Mesenchymal stem cell (in vitro differentiated cells and primary cell): ENCODE data around the gene SRCAP.

Source experiments
- DNase-seq: peaks from one replicate; pipeline ENCODE4 v3.0.0-alpha.2; 2013
- H2AFZ ChIP-seq: one replicate; pipeline ENCODE4 v1.6.1; 2013; ENCODE audit warnings: low read depth, mild to moderate bottlenecking, control low read depth, inconsistent platforms, low read length, moderate library complexity
- H2AK5ac ChIP-seq: 2 replicates; pipeline ENCODE4 v1.6.1; 2013; ENCODE audit warnings: low read length, moderate library complexity, mild to moderate bottlenecking, inconsistent platforms; ENCODE audit not compliant: severe bottlenecking
- H2BK120ac ChIP-seq: one replicate; pipeline ENCODE4 v1.6.1; 2013; ENCODE audit warnings: low read depth, mild to moderate bottlenecking, inconsistent platforms, low read length, moderate library complexity
- H2BK12ac ChIP-seq, 2 experiments: one replicate each; pipeline ENCODE4 v1.6.1; 2013; ENCODE audit warnings: inconsistent platforms in 2 of 2, low read length in 2 of 2, mild to moderate bottlenecking in 2 of 2, moderate library complexity in 2 of 2, control low read depth in 1 of 2
- H2BK15ac ChIP-seq: one replicate; pipeline ENCODE4 v1.6.1; 2013; ENCODE audit warnings: mild to moderate bottlenecking, low read depth, inconsistent platforms; ENCODE audit not compliant: poor library complexity, severe bottlenecking
- H2BK5ac ChIP-seq: 2 replicates; pipeline ENCODE4 v1.6.1; 2013; ENCODE audit warnings: low read depth, mild to moderate bottlenecking, low read length, control low read depth, inconsistent platforms; ENCODE audit not compliant: poor library complexity, severe bottlenecking
- H3K14ac ChIP-seq, 2 experiments: one replicate each; pipeline ENCODE4 v1.6.1; 2013; ENCODE audit warnings: inconsistent platforms in 2 of 2, low read length in 2 of 2, control low read depth in 1 of 2, mild to moderate bottlenecking in 1 of 2, moderate library complexity in 1 of 2
- H3K18ac ChIP-seq, 2 experiments: one replicate each; pipeline ENCODE4 v1.6.1; 2013; ENCODE audit warnings: inconsistent platforms in 2 of 2, low read length in 2 of 2, control low read depth in 1 of 2, low read depth in 1 of 2, mild to moderate bottlenecking in 1 of 2
- H3K23ac ChIP-seq, 2 experiments: one replicate each; pipeline ENCODE4 v1.6.1; 2013; ENCODE audit warnings: inconsistent platforms in 2 of 2, low read length in 2 of 2, mild to moderate bottlenecking in 2 of 2, moderate library complexity in 2 of 2, control low read depth in 1 of 2
- H3K27ac ChIP-seq: 2 replicates; pipeline ENCODE4 v1.5.1; 2013; ENCODE audit warnings: mild to moderate bottlenecking, moderate library complexity, low read length, control low read depth, inconsistent platforms; ENCODE audit not compliant: poor library complexity, severe bottlenecking
- H3K27me3 ChIP-seq, 2 experiments: 2 replicates each; pipeline versions ENCODE4 v1.6.1 to v1.7.0; 2013; ENCODE audit warnings: low read length in 2 of 2, mild to moderate bottlenecking in 2 of 2, moderate library complexity in 2 of 2, control low read depth in 1 of 2, inconsistent platforms in 1 of 2; ENCODE audit not compliant: control insufficient read depth in 1 of 2, insufficient read depth in 1 of 2
- H3K36me3 ChIP-seq, 2 experiments: 2 replicates each; pipeline versions ENCODE4 v1.6.1 to v1.7.0; 2013; ENCODE audit warnings: low read length in 2 of 2, control low read depth in 1 of 2, inconsistent platforms in 1 of 2, low read depth in 1 of 2, mild to moderate bottlenecking in 1 of 2; ENCODE audit not compliant: insufficient read depth in 2 of 2, control insufficient read depth in 1 of 2
- H3K4ac ChIP-seq, 2 experiments: one replicate each; pipeline ENCODE4 v1.6.1; 2013; ENCODE audit warnings: inconsistent platforms in 2 of 2, low read length in 2 of 2, mild to moderate bottlenecking in 2 of 2, moderate library complexity in 2 of 2, control low read depth in 1 of 2, low read depth in 1 of 2
- H3K4me1 ChIP-seq: 2 replicates; pipeline ENCODE4 v1.6.1; 2013; ENCODE audit warnings: low read depth, low read length, control low read depth; ENCODE audit not compliant: control insufficient read depth, insufficient read depth
- H3K4me2 ChIP-seq: 2 replicates; pipeline ENCODE4 v1.6.1; 2013; ENCODE audit warnings: low read length, mild to moderate bottlenecking, inconsistent platforms; ENCODE audit not compliant: poor library complexity, severe bottlenecking
- H3K4me3 ChIP-seq, 2 experiments: 2 replicates each; pipeline versions ENCODE4 v1.5.1 to v1.7.0; 2013; ENCODE audit warnings: low read length in 2 of 2, mild to moderate bottlenecking in 2 of 2, control low read depth in 1 of 2, low read depth in 1 of 2; ENCODE audit not compliant: insufficient read depth in 1 of 2
- H3K79me1 ChIP-seq: replicated peaks from 2 replicates; pipeline ENCODE4 v1.6.1; 2013; ENCODE audit warnings: mild to moderate bottlenecking, control low read depth, low read length, inconsistent platforms; ENCODE audit not compliant: poor library complexity, severe bottlenecking
- H3K9ac ChIP-seq: 2 replicates; pipeline ENCODE4 v1.7.0; 2013; ENCODE audit warnings: mild to moderate bottlenecking, low read length, moderate library complexity
- H3K9me3 ChIP-seq: 2 replicates; pipeline ENCODE4 v1.7.0; 2013; ENCODE audit warnings: mild to moderate bottlenecking, low read length; ENCODE audit not compliant: control insufficient read depth
- H4K8ac ChIP-seq: one replicate; pipeline ENCODE4 v1.6.1; 2013; ENCODE audit warnings: inconsistent platforms, mild to moderate bottlenecking, low read length, moderate library complexity
- H4K91ac ChIP-seq: one replicate; pipeline ENCODE4 v1.6.1; 2013; ENCODE audit warnings: mild to moderate bottlenecking, low read length, inconsistent platforms
- WGBS: methylation state at CpG from one replicate; pipeline ENCODE4 v1.1.7; 2013; ENCODE audit warnings: mixed read lengths; 5-methylcytosine and 5-hydroxymethylcytosine counted together

SRCAP gene

DNA sequence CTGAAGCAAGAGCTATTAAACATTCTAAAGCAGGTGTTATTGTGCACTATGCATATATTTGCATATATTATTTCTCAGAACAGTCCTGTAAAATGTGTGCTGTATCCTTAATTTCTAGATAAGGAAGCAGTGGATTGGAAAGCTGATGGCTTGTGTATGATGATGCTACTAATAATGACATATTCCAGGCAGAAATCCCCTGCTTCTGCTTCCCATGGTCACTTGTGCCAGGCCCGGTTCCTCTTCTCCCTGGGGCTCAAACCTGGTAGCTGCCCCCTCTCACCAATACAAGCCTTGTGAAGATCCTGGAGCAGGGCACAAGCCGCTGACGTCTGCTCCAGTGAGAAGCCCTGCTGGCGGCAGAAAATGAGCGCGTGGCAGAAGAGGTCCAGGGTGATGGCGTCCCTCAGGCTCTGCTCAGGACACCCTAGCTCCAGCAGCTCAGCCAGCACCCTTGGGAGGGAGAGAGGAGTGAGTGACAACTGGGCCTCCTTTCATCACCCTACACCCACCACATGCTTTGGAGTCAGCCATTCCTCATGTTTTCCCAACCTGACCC lies 61.1 kb downstream of the SRCAP start:
- Histone ChIP-seq H2BK12ac (no peak overlapping the region), H3K79me1 (peaks cover 33% of the 10 kb centered on the region), H3K4me1 (peaks cover 10% of the 10 kb centered on the region), H3K4me3 (peak overlapping the region in 1 of 2 experiments; percentile 93), H3K4me2 (no peak overlapping the region), H4K8ac (no peak overlapping the region), H3K9me3 (no peaks in the 10 kb centered on the region), H3K27ac (no peak overlapping the region), H3K14ac (no peak overlapping the region), H4K91ac (no peak overlapping the region), H2BK15ac (no peak overlapping the region), H2AFZ (no peak overlapping the region), H3K23ac (no peak overlapping the region), H3K4ac (no peak overlapping the region), H3K36me3 (peaks cover 56 to 57% of the 10 kb centered on the region in 2 experiments), H3K9ac (peak overlapping the region; percentile 96), H3K27me3 (no peaks in the 10 kb centered on the region), H2BK5ac (no peak overlapping the region), H3K18ac (no peak overlapping the region), H2AK5ac (no peak overlapping the region), H2BK120ac (no peak overlapping the region)
- no peak for DNase-seq
- WGBS = 90% methylated on average over 7 of the region's 7 CpGs

DNA sequence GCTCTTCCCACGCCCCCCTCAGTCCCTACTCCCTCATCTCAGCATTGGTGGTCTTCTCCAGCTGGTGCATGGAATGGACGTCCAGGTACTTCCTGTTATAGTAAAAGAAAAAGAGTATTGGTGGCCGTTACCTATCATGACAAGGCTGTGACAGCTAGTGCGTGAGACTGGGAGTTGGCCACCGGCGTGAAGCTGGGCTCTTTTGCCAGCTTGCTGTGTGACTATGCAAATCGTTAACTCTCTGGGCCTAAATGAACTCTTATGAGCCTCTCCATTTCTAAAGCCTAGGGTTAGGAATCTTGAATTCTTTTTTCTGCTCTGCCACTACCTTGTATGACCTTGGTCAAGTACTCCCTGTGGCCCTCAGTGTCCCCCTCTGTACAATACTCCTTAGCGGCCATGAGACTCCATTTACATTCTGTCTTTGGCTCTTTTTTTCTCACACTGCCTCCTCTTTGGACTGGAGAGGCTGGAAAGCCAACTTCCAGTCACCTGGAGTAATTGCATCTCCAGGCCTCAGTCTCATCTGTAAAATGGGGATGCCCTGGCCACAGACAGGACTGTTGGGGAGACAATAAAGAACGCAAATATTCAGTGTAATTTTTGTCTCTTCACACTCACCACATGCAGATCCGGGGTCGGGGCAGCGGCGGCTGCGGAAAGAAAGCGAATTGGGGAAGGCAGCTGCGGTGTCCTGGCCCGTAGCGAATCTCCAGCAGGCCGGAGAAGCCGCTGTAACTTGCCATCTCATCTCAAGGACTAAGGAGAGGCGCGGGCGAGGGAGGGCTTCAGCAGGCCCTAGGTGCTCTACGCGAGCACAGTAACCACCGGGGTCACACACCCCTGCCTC lies 61.8 kb downstream of the SRCAP start:
- Histone ChIP-seq H3K14ac (no peak overlapping the region), H3K4me3 (peak overlapping the region; percentile 81 to 93), H2BK5ac (no peak overlapping the region), H3K23ac (no peak overlapping the region), H3K27me3 (no peaks in the 10 kb centered on the region), H3K4me1 (peaks cover 10% of the 10 kb centered on the region), H3K79me1 (peaks cover 38% of the 10 kb centered on the region), H3K9ac (peak overlapping the region; percentile 96), H2BK15ac (no peak overlapping the region), H2BK120ac (no peak overlapping the region), H3K4ac (no peak overlapping the region), H3K36me3 (peaks cover 58 to 62% of the 10 kb centered on the region in 2 experiments), H4K8ac (no peak overlapping the region), H2AK5ac (no peak overlapping the region), H3K27ac (no peak overlapping the region), H4K91ac (no peak overlapping the region), H2AFZ (peak overlapping the region; percentile 96), H3K9me3 (no peaks in the 10 kb centered on the region), H3K4me2 (peak overlapping the region; percentile 87), H3K18ac (no peak overlapping the region), H2BK12ac (no peak overlapping the region)
- 34% methylated on average over 25 of the region's 26 CpGs for WGBS
- DNase-seq = no peak

DNA sequence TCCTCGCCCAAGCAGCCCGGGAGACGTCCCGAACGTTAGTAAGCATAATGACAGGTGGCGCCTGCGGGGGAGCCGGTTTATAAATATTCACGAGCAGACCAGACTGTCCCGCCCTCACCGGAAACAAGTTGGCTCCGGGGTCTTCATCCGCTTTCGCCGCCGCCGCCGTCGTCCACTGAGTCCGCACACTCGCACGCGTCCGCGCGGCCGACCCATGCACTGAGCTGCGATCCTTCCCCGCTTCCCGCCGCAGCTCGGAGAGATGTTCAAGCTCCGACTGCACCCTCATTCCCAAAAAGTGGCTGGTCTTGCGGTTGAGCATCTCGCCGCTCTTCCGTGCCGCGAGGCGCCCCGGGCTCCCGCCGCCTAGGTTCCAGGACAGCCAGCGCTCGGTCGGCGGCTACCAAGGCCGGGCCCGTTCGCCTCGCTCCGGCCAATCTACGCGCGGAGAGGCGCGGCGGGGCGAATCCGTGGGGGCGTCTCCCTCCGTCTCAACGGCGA lies 62.5 kb downstream of the SRCAP start:
- no peak overlapping the region for H3K27ac ChIP-seq
- H3K4me1 ChIP-seq = peaks cover 10% of the 10 kb centered on the region
- no peak overlapping the region for H3K23ac ChIP-seq
- no peak overlapping the region for H2BK5ac ChIP-seq
- under 1% methylated on average over 64 of the region's 64 CpGs for WGBS
- peak overlapping the region; percentile 87 for H3K4me2 ChIP-seq
- H3K27me3 ChIP-seq = no peaks in the 10 kb centered on the region
- no peak overlapping the region for H4K8ac ChIP-seq
- H3K79me1 ChIP-seq = peaks cover 39% of the 10 kb centered on the region
- no peaks in the 10 kb centered on the region for H3K9me3 ChIP-seq
- H3K4me3 ChIP-seq = peak overlapping the region; percentile 81 to 93
- H2AK5ac ChIP-seq = no peak overlapping the region
- H2BK120ac ChIP-seq = no peak overlapping the region
- H3K18ac ChIP-seq = peak overlapping the region in 1 of 2 experiments; percentile 52
- peak overlapping the region in 1 of 2 experiments; percentile 30 for H3K4ac ChIP-seq
- H3K9ac ChIP-seq = peak overlapping the region; percentile 96
- H3K36me3 ChIP-seq = peaks cover 58 to 62% of the 10 kb centered on the region in 2 experiments
- peak overlapping the region; percentile 96 for H2AFZ ChIP-seq
- H2BK15ac ChIP-seq = no peak overlapping the region
- peak; percentile 68 for DNase-seq
- no peak overlapping the region for H4K91ac ChIP-seq
- no peak overlapping the region for H3K14ac ChIP-seq
- H2BK12ac ChIP-seq = peak overlapping the region in 1 of 2 experiments; percentile 17
